GM19395 (cell line): Measurements from ENCODE around the gene IMPDH1.
A peak's percentile ranks its signal among the peaks of the same experiment; 100 is the strongest.

Experiments used
- ATAC-seq: cut with Tn5 transposase; IDR thresholded peaks from one replicate; pipeline ENCODE4 v1.9.1; 2021; ENCODE audit warnings: mild to moderate bottlenecking, moderate library complexity; ENCODE audit not compliant: unreplicated experiment

Gene IMPDH1

GRCh38 chr7:128389618-128390329 lies 20.0 kb downstream of the IMPDH1 start:
- ATAC-seq: no peak

DNA sequence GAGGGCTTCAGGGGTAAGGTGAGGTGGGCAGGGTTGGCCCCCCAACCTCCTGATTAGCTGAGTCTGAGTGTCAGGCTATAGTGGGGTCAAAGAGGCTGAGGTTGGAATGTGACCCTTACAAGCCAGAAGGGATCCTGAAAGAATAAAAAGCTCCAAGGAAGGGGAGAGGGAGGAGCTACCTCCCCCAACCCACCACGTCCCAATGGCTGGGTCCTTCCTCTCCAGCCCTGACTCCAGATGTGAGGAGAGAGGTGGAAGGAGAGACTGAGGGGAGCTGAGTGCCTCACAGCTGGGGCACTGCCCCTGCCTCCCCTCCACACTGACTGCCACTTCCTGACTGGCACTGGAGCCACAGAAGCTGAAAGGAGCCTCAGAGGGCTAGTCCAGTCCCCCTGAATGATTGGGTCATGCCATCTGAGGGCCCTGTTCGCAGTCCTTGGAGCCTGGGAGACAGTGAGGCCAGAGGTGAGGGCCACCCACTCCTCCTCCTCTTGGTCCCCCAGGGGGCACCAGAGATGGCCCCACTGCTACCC lies 20.6 kb downstream of the IMPDH1 start:
- no peak for ATAC-seq

GRCh38 chr7:128388145-128388485 lies 21.7 kb downstream of the IMPDH1 start:
- ATAC-seq: no peak

DNA sequence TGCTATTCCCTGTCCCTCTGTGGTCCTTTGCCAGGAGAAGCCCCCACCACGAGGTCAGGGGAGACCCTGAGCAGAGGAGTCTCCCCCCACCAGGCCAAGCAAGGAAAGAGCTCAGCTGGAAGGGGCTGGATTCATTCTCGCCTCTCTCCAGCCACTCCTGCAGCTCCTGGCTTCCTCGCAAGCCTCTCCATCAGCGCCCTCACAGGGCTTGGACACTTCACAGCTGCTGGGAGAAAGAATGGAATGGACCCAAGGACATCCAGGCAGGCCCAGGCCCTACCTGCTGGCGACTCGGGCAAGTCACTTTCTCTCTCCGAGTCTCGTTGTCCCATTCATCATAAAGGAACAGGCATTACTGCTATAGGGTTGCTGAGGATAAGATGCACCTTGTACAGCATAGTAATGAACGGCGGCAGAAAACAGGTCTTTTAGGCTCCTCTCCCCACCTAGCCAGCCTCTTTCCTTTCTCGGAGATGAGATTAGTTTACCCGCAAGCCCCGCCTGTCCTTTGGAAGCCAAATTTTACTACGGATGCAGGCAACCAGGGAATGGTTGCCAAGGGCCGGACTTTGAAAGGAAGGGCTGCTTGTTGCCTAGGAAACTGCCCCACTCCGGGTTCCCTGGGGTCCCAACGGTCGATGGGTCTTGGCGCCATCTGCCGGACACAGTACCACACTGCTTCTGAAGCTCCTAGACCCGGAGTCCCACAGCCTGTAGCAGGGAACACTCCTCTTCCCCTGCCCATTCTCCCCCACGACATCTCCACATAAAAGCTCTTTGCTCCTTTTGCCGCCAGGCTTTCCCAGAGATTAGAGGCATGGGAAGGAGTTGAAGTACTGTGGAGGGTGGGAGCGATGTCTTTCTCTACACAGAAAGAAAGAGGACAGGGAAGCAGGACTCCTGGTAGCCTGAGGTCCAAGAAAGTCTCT lies 22.3 kb downstream of the IMPDH1 start:
- peak; percentile 88 for ATAC-seq

GRCh38 chr7:128385988-128386925 lies 23.5 kb downstream of the IMPDH1 start:
- ATAC-seq: no peak

GRCh38 chr7:128384726-128385125 lies 25.1 kb downstream of the IMPDH1 start:
- no peak for ATAC-seq

GRCh38 chr7:128383776-128384175 lies 26.0 kb downstream of the IMPDH1 start:
- ATAC-seq: no peak

GRCh38 chr7:128381161-128381821 lies 28.5 kb downstream of the IMPDH1 start:
- ATAC-seq: no peak

- no peak for ATAC-seq
Observed at GRCh38 chr7:128380483-128381106, 29.2 kb downstream of the IMPDH1 start.

- ATAC-seq: no peak
Observed at GRCh38 chr7:128379900-128380479, 29.8 kb downstream of the IMPDH1 start.

DNA sequence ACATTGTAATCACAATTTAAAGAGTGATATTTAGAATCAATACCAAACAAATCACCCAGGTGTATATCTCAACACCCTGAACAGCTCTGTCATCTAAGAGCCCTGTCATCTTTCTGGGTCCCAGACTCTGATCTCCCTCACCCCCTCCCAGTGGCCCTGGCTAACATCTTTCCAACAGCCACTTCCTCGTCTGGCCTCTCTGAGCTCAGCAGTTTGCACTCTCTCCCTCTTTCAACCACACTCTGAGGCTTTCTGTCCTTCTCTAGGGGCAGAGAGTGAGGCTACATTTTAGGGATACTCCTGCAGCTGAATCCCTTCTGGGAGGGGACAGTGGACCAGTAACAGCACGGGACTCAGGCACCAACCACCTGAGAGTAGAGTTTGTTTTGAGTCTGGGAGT lies 31.1 kb downstream of the IMPDH1 start:
- ATAC-seq: no peak

GRCh38 chr7:128376077-128376476 lies 33.7 kb downstream of the IMPDH1 start:
- no peak for ATAC-seq

DNA sequence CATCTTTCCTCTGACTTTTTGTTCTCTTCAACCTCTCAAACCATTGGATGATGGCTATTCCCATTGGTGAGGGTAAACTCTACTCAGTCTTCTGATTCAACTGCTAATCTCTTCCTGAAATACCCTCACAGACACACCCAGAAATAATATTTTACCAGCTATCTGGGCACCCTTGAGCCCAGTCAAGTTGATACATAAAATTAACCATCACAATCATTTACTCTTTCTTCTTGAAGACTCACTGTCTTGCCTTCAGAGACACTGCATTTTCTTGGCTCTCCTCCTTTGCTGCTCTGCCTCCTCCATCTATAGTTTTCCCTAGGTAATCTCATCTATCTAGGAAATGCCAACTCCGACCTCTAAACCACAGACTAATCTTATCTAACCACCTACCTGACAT lies 35.7 kb downstream of the IMPDH1 start:
- no peak for ATAC-seq

GRCh38 chr7:128373606-128374005 lies 36.2 kb downstream of the IMPDH1 start:
- ATAC-seq: no peak

DNA sequence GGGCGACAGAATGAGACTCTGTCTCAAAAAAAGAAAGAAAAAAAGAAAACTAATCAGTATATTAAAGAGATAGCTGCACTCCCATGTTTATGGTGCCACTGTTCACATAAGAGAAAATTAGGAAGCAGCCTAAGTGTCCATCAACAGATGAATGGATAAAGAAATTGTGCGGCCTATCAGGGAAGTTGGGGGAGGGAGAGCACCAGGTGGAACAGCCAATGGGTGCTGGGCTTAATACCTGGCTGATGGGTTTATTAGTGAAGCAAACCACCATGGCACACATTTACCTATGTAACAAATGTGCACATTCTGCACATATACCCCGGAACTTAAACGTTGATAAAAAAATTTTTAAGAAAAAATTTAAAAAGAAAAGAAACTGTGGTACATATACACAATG lies 39.3 kb downstream of the IMPDH1 start:
- ATAC-seq: no peak

DNA sequence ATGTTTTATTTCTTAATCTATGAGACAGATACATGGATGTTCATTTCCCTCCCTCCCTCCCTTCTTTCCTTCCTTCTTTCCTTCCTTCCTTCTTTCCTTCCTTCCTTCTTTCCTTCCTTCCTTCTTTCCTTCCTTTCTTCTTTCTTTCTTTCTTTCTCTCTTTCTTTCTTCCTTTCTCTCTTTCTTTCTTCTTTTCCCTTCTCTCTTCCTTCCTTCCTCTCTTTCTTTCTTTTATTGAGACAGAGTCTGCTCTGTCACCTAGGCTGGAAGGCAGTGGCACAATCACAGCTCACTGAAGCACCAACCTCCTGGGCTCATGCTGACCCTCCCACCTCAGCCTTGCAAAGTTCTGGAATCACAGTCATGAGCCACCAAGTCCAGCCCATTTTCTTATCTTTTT lies 42.8 kb downstream of the IMPDH1 start:
- ATAC-seq: no peak

DNA sequence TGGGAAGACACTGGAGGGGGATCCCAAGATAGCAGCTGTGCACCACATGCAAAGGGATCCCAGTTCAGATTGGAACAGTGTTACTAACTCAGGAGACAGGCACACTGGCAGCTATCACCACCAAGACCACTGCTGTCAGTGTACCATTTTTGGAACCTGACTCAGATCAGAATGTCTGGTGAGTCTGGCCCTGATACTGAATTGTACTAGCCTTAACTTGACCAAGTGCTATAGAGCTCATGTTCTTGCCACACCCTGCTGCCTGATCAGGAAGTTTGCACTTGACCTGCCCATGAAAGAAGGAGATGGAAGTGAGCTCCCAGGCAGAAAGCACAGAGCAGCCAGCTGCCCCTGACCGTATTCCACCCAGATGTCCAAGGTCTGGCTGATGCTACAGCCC lies 43.5 kb downstream of the IMPDH1 start:
- no peak for ATAC-seq

GRCh38 chr7:128365432-128365831 lies 44.4 kb downstream of the IMPDH1 start:
- ATAC-seq: no peak

- ATAC-seq: no peak
Observed at GRCh38 chr7:128364166-128364870, 45.5 kb downstream of the IMPDH1 start.
